Epithelial cell of proximal tubule (primary cell): Measurements from ENCODE around the gene HMGN4. TPM values are rescaled to one million over a fixed set of nuclear protein-coding genes. Genes with fewer than 3 reads are reported as not detected.

Experiments used
- DNase-seq: peaks from one replicate; pipeline ENCODE4 v3.0.0-alpha.2; 2011; ENCODE audit warnings: low read depth
- H3K4me3 ChIP-seq: 2 replicates; pipeline ENCODE4 v1.5.1; 2011; ENCODE audit warnings: low read depth, mild to moderate bottlenecking, low read length
- CTCF ChIP-seq: conservative IDR thresholded peaks from 2 replicates; pipeline ENCODE4 v1.5.1; 2012; ENCODE audit warnings: low read depth, mild to moderate bottlenecking, low read length
- total RNA-seq: library from RNA; depleted of rRNA; stranded (reverse); fragments of >200 nt; gene quantifications from 2 replicates; pipeline ENCODE4 v1.2.3, GENCODE V29; 2015

The HMGN4 gene
- total RNA-seq, 1 donor from 2014 or later: 60.4 TPM

DNA sequence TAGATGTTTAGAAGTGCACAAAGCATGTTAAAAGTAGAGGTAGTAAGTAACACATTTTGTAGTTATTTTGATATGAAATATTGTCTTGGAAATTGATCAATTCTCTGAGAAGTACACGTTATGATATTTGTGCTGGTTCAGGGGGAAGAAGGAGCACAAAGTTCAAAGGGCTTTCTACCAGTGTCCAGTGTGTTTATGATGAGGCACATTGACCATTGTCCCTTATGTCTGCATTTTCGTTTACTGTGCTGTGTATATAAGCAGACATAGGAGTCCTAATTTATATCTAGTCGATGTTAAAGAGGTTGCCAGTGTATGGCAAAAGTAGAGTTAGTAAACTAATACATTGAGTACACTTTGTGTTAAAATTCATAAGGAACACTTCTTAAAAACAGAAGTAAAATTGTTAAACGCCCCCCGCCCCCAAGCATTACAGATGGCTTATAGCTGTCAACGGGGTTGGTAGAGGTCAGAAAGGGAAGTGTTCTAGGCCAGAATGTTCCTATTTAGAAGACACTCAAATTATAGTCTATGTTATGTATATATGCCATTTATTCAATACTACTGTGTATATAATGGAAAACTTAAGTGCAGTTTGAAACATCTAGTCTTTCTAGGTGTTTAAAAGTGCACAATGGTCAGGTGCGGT lies 13.3 kb upstream of the HMGN4 start:
- no peak for DNase-seq
- no peak overlapping the region for H3K4me3 ChIP-seq
- TF ChIP-seq CTCF: no peak

GRCh38 chr6:26525838-26526237 lies 12.3 kb upstream of the HMGN4 start:
- no peak for TF ChIP-seq CTCF
- no peak overlapping the region for H3K4me3 ChIP-seq
- no peak for DNase-seq

- no peak overlapping the region for H3K4me3 ChIP-seq
- TF ChIP-seq CTCF: no peak
- DNase-seq: no peak
Measured at GRCh38 chr6:26526928-26527327, 11.2 kb upstream of the HMGN4 start.

- no peak for DNase-seq
- H3K4me3 ChIP-seq: no peak overlapping the region
- no peak for TF ChIP-seq CTCF
Measured at GRCh38 chr6:26530203-26530602, 8.0 kb upstream of the HMGN4 start.

DNA sequence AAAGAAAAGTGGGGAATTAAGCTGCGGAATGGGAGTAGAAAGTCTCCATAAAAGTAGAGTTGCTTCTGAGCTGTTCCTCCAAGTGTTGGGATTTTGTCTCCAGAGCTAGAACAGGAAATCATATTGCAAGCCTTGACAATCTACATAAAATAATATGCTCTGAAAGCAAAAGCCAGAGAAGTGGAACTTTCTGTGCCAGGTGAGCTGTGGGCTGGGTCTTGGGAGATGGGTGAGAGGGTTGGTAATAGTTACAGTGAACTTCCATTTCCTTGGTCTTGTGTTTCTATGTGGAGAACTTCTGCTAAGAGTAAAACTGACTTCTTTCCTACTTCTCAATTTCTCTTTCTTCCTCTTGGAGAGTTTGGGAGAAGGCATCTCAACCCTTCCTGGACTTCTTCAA lies 6.3 kb upstream of the HMGN4 start:
- no peak for DNase-seq
- H3K4me3 ChIP-seq: no peak overlapping the region
- no peak for TF ChIP-seq CTCF

- no peak for TF ChIP-seq CTCF
- no peak for DNase-seq
- peak overlapping the region; percentile 67 for H3K4me3 ChIP-seq
Measured at GRCh38 chr6:26532699-26533531, 5.3 kb upstream of the HMGN4 start.

DNA sequence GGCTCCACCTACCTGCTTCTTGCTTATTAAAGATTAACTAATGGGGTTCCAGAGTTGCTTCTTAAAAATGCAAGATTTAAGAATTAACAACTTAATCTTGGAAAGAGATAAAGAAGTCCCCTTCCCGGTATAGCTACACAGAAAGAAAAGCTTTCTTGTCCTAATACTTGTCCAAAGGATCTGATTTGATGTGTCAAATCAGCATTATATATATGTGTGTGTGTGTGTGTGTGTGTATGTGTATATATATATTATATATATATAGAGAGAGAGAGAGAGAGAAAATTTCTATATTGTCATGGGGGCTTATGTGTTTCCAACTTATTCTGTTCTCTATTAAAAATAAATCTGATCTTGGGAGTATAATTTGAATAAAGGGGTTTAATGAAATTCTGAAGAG lies 4.6 kb upstream of the HMGN4 start:
- TF ChIP-seq CTCF: no peak
- peak overlapping the region; percentile 67 for H3K4me3 ChIP-seq
- DNase-seq: no peak
